ENCODE measurements around the gene RHBG. TPM values are rescaled to one million over a fixed set of nuclear protein-coding genes. Genes with fewer than 3 reads are reported as not detected.

The RHBG gene
- total and polyA plus RNA-seq, 2 experiments from 2014 or later = 1.2 to 1.6 TPM

- TF ChIP-seq REST (IDR thresholded peaks at IDR 0.05; ENCODE audit: unreplicated experiment) (no peak), ZNF114 (CRISPR knock-in tag; IDR thresholded peaks at IDR 0.05) (no peak)
Observed at GRCh38 chr1:156342166-156342955, 26.6 kb upstream of the RHBG start (continued).

GRCh38 chr1:156344409-156344808, 24.6 kb upstream of the RHBG start:
- no peak overlapping the region for H3K4me2 ChIP-seq
- no peaks in the 10 kb centered on the region; the same call in 1 of the 2 replicates for H4K20me1 ChIP-seq (replicated peaks; ENCODE audit: insufficient read depth)
- no peak overlapping the region for H2AFZ ChIP-seq
- Mint-ChIP-seq H3K36me3 (ENCODE audit: low read depth) (no peaks in the 10 kb centered on the region), H3K4me3 (no peak overlapping the region), H3K9me3 (no peaks in the 10 kb centered on the region), H3K27me3 (ENCODE audit: insufficient read depth, low read depth, poor library complexity) (no peaks in the 10 kb centered on the region), H3K4me1 (no peaks in the 10 kb centered on the region), H3K27ac (no peak overlapping the region)
- H3K4me1 ChIP-seq (ENCODE audit: insufficient read depth) = no peaks in the 10 kb centered on the region
- no peak overlapping the region for H3K4me3 ChIP-seq
- no peaks in the 10 kb centered on the region for H3K79me2 ChIP-seq (replicated peaks; ENCODE audit: insufficient read depth)
- no peaks in the 10 kb centered on the region for H3K36me3 ChIP-seq (ENCODE audit: insufficient read depth)
- TF ChIP-seq STAT1 (IDR thresholded peaks at IDR 0.05; ENCODE audit: unreplicated experiment) (no peak), CREB1 (CRISPR knock-in tag; IDR thresholded peaks at IDR 0.05; ENCODE audit: low read depth) (no peak), REST (IDR thresholded peaks at IDR 0.05; ENCODE audit: unreplicated experiment) (no peak), POLR2AphosphoS5 (IDR thresholded peaks at IDR 0.05; ENCODE audit: low read depth) (no peak), ZNF462 (CRISPR knock-in tag; IDR thresholded peaks at IDR 0.05) (no peak), ETS1 (IDR thresholded peaks at IDR 0.05) (no peak), JUNB (IDR thresholded peaks at IDR 0.05; ENCODE audit: unreplicated experiment) (no peak), NANOG (IDR thresholded peaks at IDR 0.05; ENCODE audit: borderline replicate concordance) (no peak)
- no peaks in the 10 kb centered on the region for H3K27me3 ChIP-seq (ENCODE audit: insufficient read depth)
- DNase-seq (ENCODE audit: low spot score) = no peak
- H3K27ac ChIP-seq (ENCODE audit: low read depth) = no peak overlapping the region
- H3F3A ChIP-seq (replicated peaks; ENCODE audit: low read depth) = peaks cover 4% of the 10 kb centered on the region; the same call in 1 of the 2 replicates
- H3K9me2 ChIP-seq (ENCODE audit: insufficient read depth) = no peaks in the 10 kb centered on the region
- no peak for ATAC-seq

All from GM23338 (cell line).